Measurements from ENCODE around the gene GPAT2. TPM values are rescaled to one million over a fixed set of nuclear protein-coding genes. Genes with fewer than 3 reads are reported as not detected.
"Not testable (repeated sequence)": the region's sequence is repeated elsewhere in the genome, so short reads cannot be mapped to it uniquely, and the experiment has no call there.

GPAT2 gene
- total RNA-seq, 1 donor from 2014 or later, result 12.9 TPM

GRCh38 chr2:96065381-96065930 is 30.7 kb upstream of the GPAT2 start:
- intact Hi-C loops (cut with micrococcal nuclease), result no loop called here

DNA sequence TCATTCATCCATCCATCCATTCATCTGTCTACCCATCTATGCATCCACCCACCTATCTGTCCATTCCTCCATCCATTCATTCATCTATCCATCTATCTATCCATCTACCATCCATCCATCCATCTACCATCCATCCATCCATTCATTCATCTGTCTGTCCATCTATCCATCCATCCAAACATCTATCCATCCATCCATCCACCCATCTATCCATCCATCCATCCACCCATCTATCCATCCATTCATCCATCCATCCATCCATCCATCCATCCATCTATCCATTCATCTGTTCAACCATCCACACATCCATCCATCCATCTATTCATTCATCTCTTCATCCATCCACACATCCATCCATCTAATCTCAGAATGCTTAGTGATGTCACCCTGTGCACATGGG is 30.0 kb upstream of the GPAT2 start:
- intact Hi-C loops (cut with micrococcal nuclease), result not testable (repeated sequence)

DNA sequence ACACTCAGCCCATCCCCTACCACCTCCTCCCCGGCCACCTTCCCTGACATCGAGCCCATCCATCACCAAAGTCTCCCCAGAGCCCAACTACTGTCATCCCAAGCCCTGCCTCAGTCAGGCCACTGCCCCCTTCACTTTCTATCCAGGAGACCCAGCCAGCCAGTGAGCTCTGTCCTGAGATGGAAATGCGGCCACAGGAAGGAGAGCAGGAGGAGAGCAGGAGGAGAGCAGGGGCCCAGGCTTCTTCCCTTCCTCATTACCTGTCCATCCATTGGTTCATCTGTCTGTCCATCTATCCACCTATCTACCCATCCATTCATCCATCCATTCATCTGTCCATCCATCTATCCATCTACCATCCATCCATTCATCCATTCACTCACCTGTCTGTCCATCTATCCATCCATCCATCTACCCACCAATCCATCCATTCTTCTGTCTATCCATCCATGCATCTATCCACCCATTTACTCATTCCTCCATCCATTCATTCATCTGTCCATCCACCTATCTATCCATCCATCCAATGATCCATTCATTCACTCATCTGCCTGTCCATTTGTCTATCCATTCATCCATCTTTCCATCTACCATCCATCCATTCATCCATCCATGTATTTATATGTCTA is 29.4 kb upstream of the GPAT2 start:
- intact Hi-C loops (cut with micrococcal nuclease), result not testable (repeated sequence)

GRCh38 chr2:96063116-96063899 is 28.6 kb upstream of the GPAT2 start:
- intact Hi-C loops (cut with micrococcal nuclease), result not testable (repeated sequence)

DNA sequence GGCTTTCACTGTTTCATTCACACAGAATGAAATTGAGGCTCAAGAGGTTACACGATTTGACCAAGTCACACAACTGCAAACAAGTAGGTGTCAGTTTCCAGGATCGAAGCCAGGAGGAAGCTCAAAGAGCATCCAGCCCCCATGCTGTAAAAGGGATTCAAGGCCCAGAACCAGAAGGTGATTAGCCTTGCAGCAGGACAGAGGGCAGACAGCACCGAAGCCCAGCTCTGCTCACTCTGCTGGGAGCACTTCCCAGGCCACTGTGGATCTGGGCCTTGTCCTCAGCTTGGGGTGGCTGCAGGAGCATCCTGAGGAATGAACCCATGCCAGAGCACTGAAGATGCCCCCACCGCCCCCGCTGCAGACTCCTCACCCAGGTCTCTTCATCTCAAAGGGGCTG is 27.8 kb upstream of the GPAT2 start:
- intact Hi-C loops (cut with micrococcal nuclease), result not testable (repeated sequence)

- intact Hi-C loops (cut with micrococcal nuclease), result not testable (repeated sequence)
Observed at GRCh38 chr2:96061901-96062300, 27.2 kb upstream of the GPAT2 start.

GRCh38 chr2:96061197-96061817 is 26.6 kb upstream of the GPAT2 start:
- intact Hi-C loops (cut with micrococcal nuclease), result not testable (repeated sequence)

- intact Hi-C loops (cut with micrococcal nuclease), result not testable (repeated sequence)
Observed at GRCh38 chr2:96060325-96060724, 25.6 kb upstream of the GPAT2 start.

GRCh38 chr2:96059443-96059842 is 24.7 kb upstream of the GPAT2 start:
- intact Hi-C loops (cut with micrococcal nuclease), result not testable (repeated sequence)

- intact Hi-C loops (cut with micrococcal nuclease), result not testable (repeated sequence)
Observed at GRCh38 chr2:96055830-96056229, 21.1 kb upstream of the GPAT2 start.

GRCh38 chr2:96054537-96054936 is 19.8 kb upstream of the GPAT2 start:
- intact Hi-C loops (cut with micrococcal nuclease), result not testable (repeated sequence)

GRCh38 chr2:96053385-96053784 is 18.7 kb upstream of the GPAT2 start:
- intact Hi-C loops (cut with micrococcal nuclease), result not testable (repeated sequence)

DNA sequence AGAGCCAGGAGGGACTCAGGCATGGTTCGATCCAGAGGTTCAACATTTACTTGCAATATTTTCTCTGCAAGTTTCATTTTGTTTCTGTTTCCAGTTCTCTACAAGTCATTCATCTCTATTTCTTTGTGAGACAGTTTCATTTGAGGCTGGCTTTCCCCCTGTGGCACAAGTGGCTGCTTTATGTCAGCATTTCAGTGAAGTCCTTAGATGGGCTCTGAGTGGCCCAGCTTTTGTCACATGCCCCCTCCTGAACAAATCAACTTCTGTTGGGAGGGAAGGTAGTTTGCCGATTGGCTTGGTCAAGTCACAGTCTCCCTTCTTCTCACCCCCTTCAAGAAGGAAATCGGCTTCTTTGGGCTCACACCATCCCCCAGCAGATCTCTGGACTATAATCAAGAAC is 17.9 kb upstream of the GPAT2 start:
- intact Hi-C loops (cut with micrococcal nuclease), result not testable (repeated sequence)

GRCh38 chr2:96049917-96050262 is 15.2 kb upstream of the GPAT2 start:
- intact Hi-C loops (cut with micrococcal nuclease), result not testable (repeated sequence)

DNA sequence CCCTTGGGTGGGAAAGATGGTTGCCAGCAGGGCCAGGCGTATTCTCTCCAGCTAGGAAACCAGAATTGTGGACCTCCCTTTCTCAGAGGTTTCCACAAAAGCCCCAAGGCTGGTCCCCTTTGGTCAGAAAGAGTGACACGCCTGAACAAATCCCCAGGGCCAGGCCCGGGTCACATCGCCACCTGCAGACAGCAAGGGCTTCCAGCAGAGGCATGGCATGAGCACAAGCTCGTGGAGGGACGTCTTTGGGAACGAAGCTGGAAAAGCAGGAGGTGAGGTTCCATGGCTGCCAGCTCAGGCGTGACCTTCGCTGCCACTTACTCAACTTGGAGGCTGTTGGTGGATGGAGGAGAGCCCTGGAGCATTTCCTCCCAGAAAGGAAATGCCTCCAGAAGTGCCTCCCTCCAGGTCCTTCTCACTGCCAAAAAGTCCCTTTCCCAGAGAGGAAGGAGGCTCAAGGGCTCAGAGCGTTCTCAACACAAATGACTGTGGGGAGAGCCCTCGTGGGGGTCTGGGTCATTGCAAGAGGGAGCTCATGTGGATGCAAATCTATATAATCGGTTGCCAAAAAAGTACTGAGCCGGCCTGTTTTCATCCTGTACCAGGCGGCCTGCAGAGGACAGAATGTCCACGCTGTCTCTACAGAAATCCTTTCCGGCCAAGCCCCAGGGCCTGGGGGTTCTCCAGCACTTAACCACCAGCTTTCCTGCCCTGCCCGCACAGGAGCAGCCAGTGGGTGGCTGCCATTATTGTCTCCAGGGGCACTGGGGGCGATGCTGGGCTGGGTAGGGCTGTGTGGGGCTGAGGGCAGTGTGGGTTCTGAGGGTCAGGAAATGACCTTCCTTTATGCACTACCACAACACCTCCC is 14.6 kb upstream of the GPAT2 start:
- intact Hi-C loops (cut with micrococcal nuclease), result not testable (repeated sequence)

- intact Hi-C loops (cut with micrococcal nuclease), result not testable (repeated sequence)
Observed at GRCh38 chr2:96035554-96035953, 838 bp upstream of the GPAT2 start.

GRCh38 chr2:96033997-96034396 is 719 bp downstream of the GPAT2 start:
- intact Hi-C loops (cut with micrococcal nuclease), result not testable (repeated sequence)

DNA sequence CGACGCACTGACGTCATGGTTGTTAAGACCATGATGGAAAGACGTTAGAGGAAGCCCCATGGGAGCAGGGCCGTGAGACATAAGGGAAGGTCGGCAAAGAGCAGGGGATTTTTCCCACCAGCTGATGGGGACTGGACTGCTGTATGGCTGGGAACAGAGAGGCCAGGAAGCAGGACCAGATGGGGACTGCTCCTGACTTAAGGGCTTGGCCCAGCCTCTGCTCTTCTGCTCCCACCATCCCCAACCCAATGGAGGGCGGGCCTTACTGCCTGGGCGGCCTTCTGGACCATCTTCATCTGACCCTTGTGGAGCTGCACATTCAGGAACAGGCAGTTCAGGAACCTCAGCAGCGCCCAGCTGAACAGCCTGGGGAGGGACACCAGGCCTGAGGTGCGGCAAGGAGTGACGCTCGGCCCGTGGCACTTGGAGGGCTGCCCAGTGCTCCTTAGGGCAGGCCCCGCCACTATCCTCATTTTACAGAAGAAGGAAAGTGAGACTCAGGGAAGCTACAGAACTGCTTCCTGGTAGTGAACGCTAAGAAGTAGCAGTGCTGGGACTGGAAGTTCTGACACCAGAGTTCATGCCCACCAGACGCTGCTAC is 6.9 kb downstream of the GPAT2 start:
- intact Hi-C loops (cut with micrococcal nuclease), result loop anchor here (10.0 kb wide), 2 partner anchors 87 to 147 kb away; partner anchors contain the start of gene ADRA2B

DNA sequence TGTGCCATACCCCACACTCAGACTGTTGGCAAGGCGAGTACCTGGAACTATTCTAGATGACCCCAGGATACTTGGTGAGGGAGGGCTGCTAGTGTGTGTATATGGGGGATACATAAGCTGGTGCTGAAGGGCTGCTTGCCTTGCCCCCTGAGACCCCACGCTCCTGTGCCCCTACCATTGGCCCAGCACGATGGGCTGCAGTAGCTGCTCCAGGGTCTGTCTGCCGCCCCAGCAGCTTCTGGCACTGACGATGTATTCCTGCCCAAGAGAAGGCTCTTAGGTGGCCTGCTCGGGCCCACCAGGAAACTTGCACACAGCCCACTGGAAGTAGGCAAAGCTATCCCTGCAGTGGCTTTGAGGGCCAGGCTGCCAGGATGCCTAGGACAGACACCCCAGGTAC is 9.0 kb downstream of the GPAT2 start:
- intact Hi-C loops (cut with micrococcal nuclease), result loop anchor here (10.0 kb wide), 2 partner anchors 89 to 149 kb away; partner anchors contain the start of gene ADRA2B

GRCh38 chr2:96025194-96025492 is 9.6 kb downstream of the GPAT2 start:
- intact Hi-C loops (cut with micrococcal nuclease), result loop anchor here (10.0 kb wide), 2 partner anchors 90 to 150 kb away; partner anchors contain the start of gene ADRA2B
